Mononuclear cell (primary cell): ENCODE data around the gene IFT172. TPM values are rescaled to one million over a fixed set of nuclear protein-coding genes. Genes with fewer than 3 reads are reported as not detected.

Experiments
- H3K27me3 ChIP-seq: 2 replicates; pipeline ENCODE4 v1.6.0; 2011; ENCODE audit warnings: low read length, control low read depth; ENCODE audit not compliant: insufficient read depth
- H3K4me1 ChIP-seq: 2 replicates; pipeline ENCODE4 v1.5.1; 2011; ENCODE audit warnings: mild to moderate bottlenecking, low read length, control low read depth; ENCODE audit not compliant: insufficient read depth
- H3K4me3 ChIP-seq: 2 replicates; pipeline ENCODE4 v1.5.1; 2011; ENCODE audit warnings: mild to moderate bottlenecking, low read length, moderate library complexity
- H3K9me3 ChIP-seq: 2 replicates; pipeline ENCODE4 v1.5.1; 2011; ENCODE audit warnings: low read depth, mild to moderate bottlenecking, control low read depth, low read length
- total RNA-seq: library from RNA; depleted of rRNA; stranded (reverse); fragments of >200 nt; gene quantifications from one replicate; pipeline ENCODE4 v1.2.3, GENCODE V29; 2012

Gene IFT172
- total RNA-seq, 1 donor: 5.9 TPM

- H3K4me3 ChIP-seq: no peak overlapping the region
- peaks cover 51% of the 10 kb centered on the region for H3K27me3 ChIP-seq
- H3K4me1 ChIP-seq: peaks cover 10% of the 10 kb centered on the region
- H3K9me3 ChIP-seq: no peaks in the 10 kb centered on the region
These were observed 7.7 kb upstream of the IFT172 start for GRCh38 chr2:27497288-27497627.

GRCh38 chr2:27496357-27497287 lies 7.1 kb upstream of the IFT172 start, which contains the start of gene GCKR:
TSS of gene GCKR (plus strand) at chr2:27496839. CDS start at chr2:27496905, 66 bp downstream.
- no peak within 1 kb of the TSS for H3K4me3 ChIP-seq
- no peaks in the 10 kb centered on the region for H3K9me3 ChIP-seq
- peaks cover 10% of the 10 kb centered on the region for H3K4me1 ChIP-seq
- peaks cover 51% of the 10 kb centered on the region for H3K27me3 ChIP-seq

GRCh38 chr2:27495840-27496356 lies 6.4 kb upstream of the IFT172 start:
- no peak overlapping the region for H3K4me3 ChIP-seq
- peaks cover 10% of the 10 kb centered on the region for H3K4me1 ChIP-seq
- no peaks in the 10 kb centered on the region for H3K9me3 ChIP-seq
- H3K27me3 ChIP-seq: peaks cover 51% of the 10 kb centered on the region

GRCh38 chr2:27494944-27495554 lies 5.5 kb upstream of the IFT172 start, which contains the start of gene FNDC4:
TSS of gene FNDC4 (minus strand) at chr2:27495200. CDS start at chr2:27494679, 521 bp downstream.
- Histone ChIP-seq H3K9me3 (no peaks in the 10 kb centered on the region), H3K27me3 (peaks cover 51% of the 10 kb centered on the region), H3K4me1 (peaks cover 12% of the 10 kb centered on the region), H3K4me3 (peak within 1 kb of the TSS; percentile 7)

GRCh38 chr2:27494284-27494943 lies 4.9 kb upstream of the IFT172 start:
- Histone ChIP-seq H3K9me3 (no peaks in the 10 kb centered on the region), H3K4me1 (peaks cover 14% of the 10 kb centered on the region), H3K4me3 (peak overlapping the region; percentile 7), H3K27me3 (peaks cover 51% of the 10 kb centered on the region)

- peaks cover 19% of the 10 kb centered on the region for H3K4me1 ChIP-seq
- no peaks in the 10 kb centered on the region for H3K9me3 ChIP-seq
- no peak overlapping the region for H3K4me3 ChIP-seq
- peaks cover 51% of the 10 kb centered on the region for H3K27me3 ChIP-seq
These were observed 4.4 kb upstream of the IFT172 start for GRCh38 chr2:27493948-27494283.

GRCh38 chr2:27492557-27492956 lies 3.0 kb upstream of the IFT172 start:
- Histone ChIP-seq H3K4me1 (peaks cover 22% of the 10 kb centered on the region), H3K9me3 (no peaks in the 10 kb centered on the region), H3K27me3 (peaks cover 39% of the 10 kb centered on the region), H3K4me3 (no peak overlapping the region)

- peaks cover 9% of the 10 kb centered on the region for H3K27me3 ChIP-seq
- peak overlapping the region; percentile 40 for H3K4me3 ChIP-seq
- H3K9me3 ChIP-seq: no peaks in the 10 kb centered on the region
- peaks cover 12% of the 10 kb centered on the region for H3K4me1 ChIP-seq
These were observed 435 bp downstream of the IFT172 start for GRCh38 chr2:27489118-27489497.

GRCh38 chr2:27485496-27485895 lies 4.0 kb downstream of the IFT172 start:
- Histone ChIP-seq H3K4me3 (no peak overlapping the region), H3K4me1 (peaks cover 12% of the 10 kb centered on the region), H3K9me3 (no peaks in the 10 kb centered on the region), H3K27me3 (no peaks in the 10 kb centered on the region)

- Histone ChIP-seq H3K9me3 (no peaks in the 10 kb centered on the region), H3K4me1 (no peaks in the 10 kb centered on the region), H3K4me3 (no peak overlapping the region), H3K27me3 (no peaks in the 10 kb centered on the region)
These were observed 17.6 kb downstream of the IFT172 start for GRCh38 chr2:27471961-27472360.

- Histone ChIP-seq H3K27me3 (no peaks in the 10 kb centered on the region), H3K4me3 (no peak overlapping the region)
These were observed 25.1 kb downstream of the IFT172 start for GRCh38 chr2:27464443-27464842.

GRCh38 chr2:27461118-27461517 lies 28.4 kb downstream of the IFT172 start:
- no peaks in the 10 kb centered on the region for H3K27me3 ChIP-seq
- H3K4me1 ChIP-seq: no peaks in the 10 kb centered on the region
- no peak overlapping the region for H3K4me3 ChIP-seq
- no peaks in the 10 kb centered on the region for H3K9me3 ChIP-seq

More at GRCh38 chr2:27464443-27464842, 25.1 kb downstream of the IFT172 start:
- Histone ChIP-seq H3K9me3 (no peaks in the 10 kb centered on the region), H3K4me1 (no peaks in the 10 kb centered on the region)

- Histone ChIP-seq H3K4me1 (no peaks in the 10 kb centered on the region), H3K4me3 (no peak overlapping the region), H3K27me3 (no peaks in the 10 kb centered on the region), H3K9me3 (no peaks in the 10 kb centered on the region)
These were observed 35.6 kb downstream of the IFT172 start for GRCh38 chr2:27453968-27454367.

- no peak overlapping the region for H3K4me3 ChIP-seq
- H3K27me3 ChIP-seq: no peaks in the 10 kb centered on the region
- H3K4me1 ChIP-seq: no peaks in the 10 kb centered on the region
- no peaks in the 10 kb centered on the region for H3K9me3 ChIP-seq
These were observed 38.4 kb downstream of the IFT172 start for GRCh38 chr2:27451095-27451494.

- Histone ChIP-seq H3K9me3 (no peaks in the 10 kb centered on the region), H3K27me3 (no peaks in the 10 kb centered on the region), H3K4me1 (no peaks in the 10 kb centered on the region), H3K4me3 (no peak overlapping the region)
These were observed 41.2 kb downstream of the IFT172 start for GRCh38 chr2:27448381-27448780.
